ENCODE results near the gene PLCG1.
"Not testable (repeated sequence)": the region's sequence is repeated elsewhere in the genome, so short reads cannot be mapped to it uniquely, and the experiment has no call there.

PLCG1 gene

DNA sequence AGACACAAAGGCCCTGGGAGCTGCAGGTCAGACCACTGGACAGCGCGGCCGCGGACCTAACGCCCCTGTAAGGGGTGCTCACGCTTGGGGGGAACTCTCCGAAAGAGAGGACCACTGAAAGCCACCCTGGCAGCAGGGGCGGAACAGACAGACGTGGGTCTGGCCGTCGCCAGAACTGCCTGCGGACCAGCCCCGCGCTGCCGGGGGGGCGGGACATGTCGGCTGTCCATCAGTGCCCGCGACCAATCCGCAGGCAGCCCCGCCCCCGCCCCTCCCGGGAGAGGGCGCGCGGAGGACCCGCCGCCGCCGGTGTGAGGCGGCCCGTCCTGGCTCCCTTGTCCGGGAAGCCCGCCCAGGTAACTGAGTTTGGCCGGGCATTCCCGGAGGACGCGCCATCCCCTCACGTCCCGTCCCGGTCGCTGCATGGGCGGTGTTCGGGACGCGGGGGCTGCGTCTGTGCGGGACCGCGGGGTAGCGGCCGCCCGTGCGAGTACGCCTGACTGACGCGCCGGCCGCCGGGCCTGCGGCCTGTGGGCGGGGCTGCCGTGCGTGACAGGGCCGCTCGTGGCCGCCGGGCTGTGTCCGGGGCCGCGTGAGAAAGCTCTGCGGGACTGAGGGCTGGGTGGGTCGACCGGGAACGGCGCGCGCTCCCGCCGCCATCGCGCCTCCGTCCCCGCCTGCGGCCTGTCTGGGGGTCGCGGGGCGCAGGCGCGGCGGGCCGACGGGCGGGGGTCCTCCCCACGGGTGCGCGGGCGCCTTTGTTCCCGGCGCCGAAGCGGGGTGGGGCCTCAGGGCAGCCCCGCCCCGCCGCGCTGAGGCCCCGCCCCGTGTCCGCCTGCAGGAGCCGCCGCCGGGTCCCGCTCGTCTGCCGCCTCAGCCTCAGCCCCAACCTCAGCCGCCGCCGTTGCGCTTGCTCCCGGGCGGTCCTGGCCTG, at the start of gene PLCG1:
TSS of gene PLCG1 (plus strand) at position 864 of the 934 bp plus-strand sequence. CDS start 99 bp downstream, outside the sequence.
- DNase-seq: peak; percentile 88

DNA sequence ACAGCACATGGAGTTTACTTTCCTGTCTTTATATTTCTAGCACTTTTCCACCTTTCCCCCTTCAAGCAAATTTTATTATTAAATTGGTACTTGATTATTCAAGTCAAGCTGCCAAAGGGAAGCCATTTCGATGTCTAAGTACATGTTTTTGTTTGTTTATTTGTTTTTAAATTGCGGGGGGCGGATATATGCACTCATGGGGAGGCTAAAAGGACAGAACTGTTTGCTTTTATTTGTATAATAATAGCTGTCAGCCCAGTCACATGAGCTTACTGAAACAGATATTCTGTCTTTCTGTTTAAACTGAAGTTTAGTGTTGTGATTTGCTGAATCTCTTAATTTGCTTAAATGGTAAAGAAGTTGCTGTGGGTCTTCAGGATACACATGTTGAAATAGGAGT, 49.6 kb upstream of the PLCG1 start:
- no peak for DNase-seq

DNA sequence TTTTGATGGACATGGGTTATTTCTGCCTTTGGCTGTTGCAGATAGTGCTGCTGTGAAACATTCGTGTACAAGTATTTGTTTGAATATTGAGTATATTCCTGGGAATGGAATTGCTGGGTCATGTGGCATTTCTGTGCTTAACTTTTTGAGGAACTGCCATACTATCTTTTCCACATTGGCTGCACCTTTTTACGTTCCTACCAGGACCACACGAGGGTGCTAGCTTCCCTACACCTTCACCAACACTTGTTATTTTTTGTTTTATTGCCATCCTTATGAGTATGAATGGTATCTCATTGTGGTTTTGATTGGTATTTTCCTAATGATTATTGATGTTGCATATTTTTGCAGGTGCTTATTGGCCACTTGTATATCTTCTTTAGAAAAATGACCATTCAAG, 47.8 kb upstream of the PLCG1 start:
- no peak for DNase-seq

DNA sequence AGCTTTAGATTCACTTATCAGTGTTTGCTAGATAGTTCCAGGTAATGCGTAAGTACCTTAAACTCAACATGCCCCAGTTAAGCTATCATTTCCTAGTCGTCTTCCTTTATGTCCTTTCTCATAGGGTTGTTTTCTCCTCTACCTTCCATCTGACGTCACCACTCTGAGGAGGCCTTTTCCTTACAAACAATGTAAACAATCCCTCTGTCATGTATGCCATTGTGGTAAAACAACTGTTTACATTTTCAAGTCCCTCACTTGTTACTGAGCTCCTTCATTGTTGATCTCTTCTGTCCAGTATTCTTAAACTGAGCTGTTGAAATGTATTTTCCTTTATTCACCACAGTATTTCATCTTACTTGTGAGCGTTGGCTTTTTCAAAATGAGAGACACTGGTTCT, 45.4 kb upstream of the PLCG1 start:
- DNase-seq: no peak

DNA sequence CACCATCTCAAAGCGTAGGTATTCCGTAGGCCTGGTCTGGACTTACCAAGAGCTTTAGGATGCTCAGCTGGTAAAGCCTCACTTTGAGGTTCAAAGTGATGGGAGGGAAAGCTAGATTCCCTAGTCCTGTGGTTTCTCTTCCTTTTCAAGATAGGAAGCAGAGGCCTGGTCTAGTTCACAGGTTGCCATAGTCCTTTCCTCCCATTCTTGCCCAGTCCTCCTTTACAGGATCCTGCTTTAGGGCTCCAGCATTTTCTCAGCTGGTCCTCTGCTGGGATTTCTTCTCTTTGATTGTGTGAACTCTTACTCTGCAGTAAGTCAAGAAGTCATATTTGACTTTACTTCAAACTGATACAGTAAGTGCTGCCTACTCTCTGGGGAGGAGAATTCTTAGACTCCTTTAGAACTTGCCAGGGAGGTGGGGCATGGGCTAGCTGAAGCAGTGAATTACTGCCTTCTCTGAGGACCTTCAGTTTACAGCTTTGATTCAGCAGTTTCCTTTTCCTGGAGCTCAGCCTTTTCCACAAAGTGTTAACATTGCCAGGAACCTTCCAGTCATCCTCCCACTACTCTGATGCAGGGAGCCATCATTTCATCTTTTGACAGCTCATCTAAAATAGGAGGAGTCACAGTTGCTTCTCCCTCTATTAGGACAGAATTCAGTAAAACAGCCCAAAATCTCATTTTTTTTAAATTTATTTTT, 42.8 kb upstream of the PLCG1 start:
- no peak for DNase-seq

DNA sequence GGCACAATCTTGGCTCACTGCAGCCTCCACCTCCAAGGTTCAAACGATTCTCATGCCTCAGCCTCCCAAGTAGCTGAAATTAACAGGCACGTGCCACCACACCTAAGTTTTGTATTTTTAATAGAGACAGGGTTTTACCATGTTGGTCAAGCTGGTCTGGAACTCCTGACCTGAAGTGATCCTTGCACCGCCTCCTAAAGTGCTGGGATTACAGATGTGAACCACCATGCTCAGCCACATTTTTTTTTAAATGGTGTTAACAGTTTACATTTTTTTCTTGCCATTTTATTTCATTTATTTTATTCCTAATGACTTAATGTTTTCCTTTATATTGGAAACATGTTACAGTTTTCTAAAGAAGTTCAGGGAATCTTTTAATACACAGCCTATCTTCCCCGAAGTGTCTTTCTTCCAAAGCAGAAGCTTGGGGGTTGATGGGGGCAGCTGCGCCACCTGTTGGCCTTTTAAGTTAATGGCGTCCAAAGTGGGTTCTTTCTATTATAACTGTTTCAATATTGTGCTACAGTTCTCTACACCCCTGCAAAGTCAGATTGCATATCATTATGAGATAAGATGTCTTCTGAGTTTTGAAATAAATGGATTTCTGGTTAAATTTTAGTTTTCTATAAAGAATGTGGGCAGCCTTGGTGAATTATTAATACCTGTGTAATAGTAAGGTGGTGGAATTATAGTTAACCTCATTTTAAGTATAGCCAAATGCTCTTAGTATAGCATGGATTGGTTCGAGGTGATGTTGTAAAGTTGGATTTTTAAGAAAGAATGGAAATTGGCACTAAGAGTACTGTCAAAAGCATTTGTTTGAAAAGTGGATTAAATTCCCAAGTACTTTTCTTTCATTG, 42.0 kb upstream of the PLCG1 start:
- peak; percentile 57 for DNase-seq

DNA sequence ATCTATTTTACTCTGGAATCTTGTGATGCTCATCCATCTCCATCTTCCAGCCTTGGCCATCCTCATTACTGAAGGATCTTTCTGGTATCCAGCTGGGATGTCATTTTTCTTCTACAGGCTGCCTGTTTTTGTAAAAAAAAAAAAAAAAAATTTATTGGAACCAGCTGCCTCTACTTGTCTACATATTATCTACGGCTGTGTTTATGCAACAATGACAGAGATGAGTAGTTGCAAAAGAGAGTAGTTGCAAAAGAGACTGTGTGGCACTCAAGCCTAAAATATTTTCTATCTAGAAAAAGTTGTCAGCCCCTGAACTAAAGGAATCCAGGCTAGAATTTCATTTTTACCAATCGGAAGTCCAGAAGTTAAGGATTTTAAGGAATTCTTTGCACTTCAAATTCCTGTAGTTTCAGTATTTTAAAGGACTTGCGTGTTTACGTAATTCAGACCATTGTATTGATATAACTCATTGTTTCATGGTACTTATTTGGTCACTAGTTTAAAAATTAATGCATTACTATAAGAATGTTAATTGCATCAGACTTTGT, 38.6 kb upstream of the PLCG1 start:
- DNase-seq: no peak

DNA sequence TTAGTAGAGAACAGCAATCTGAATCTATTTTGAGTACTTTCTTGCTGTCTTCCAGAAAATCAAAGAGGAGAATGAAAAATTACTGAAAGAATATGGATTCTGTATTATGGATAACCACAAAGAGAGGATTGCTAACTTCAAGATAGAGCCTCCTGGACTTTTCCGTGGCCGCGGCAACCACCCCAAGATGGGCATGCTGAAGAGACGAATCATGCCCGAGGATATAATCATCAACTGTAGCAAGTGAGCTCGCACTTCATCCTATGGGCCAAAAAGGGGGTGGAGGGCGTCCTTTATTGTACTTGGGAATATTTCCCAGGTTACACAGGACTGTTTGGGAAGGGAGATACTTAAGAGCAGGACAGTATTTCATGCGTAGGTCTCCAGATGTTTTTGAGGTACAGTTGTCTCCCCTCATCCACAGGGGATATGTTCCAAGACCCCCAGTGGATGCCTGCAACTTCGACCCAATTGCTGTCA, 37.3 kb upstream of the PLCG1 start:
- no peak for DNase-seq

DNA sequence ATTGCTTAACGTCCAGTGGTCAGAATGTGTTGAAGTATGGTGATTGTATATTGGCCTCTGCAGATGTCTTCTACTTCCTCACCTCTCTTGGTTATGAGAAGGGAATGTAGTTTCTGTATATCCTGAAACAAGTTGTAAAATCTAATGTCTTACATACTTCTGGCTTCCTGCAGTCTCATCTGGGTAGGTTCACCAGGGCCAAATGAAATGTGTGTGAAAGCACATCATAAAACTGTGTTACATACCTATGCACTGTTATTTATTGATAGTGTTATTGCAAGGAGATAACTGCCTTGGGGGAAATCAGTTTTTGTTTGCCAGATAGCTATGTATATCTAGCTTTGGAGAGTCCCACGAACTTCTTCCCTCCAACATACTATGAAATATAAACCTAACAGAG, 35.7 kb upstream of the PLCG1 start:
- no peak for DNase-seq

DNA sequence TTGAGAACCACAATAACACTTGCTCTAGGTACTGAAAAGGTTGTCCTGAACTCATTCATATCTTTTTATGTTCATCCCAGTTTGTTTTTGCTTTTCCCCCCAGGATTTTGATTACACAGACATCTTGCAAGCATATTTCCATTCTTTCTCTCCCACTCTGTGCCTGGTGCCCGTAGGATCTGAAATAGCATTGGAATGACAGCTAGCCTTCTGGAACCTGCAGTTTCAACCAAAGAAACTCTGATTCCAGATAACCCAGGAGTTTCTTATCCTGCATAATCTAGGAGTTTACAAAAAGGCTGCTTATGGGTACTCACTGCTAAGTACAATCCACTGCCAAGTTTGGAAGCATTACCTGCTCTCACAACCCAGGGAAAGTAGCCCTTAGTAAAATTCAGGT, 28.8 kb upstream of the PLCG1 start:
- no peak for DNase-seq

DNA sequence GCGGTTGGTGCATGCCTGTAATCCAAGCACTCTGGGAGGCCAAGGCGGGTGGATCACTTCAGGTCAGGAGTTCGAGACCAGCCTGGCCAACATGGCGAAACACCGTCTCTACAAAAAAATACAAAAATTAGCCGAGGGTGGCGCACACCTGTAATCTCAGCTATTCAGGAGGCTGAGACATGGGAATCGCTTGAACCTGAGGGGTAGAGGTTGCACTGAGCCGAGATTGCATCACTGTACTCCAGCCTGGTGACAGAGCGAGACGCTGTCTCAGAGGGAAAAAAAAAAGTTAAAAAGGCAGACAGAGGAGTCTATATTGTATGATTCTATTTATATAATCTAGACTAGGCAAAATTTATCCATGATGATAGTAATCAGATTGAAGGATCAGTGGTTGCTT, 27.3 kb upstream of the PLCG1 start:
- no peak for DNase-seq

DNA sequence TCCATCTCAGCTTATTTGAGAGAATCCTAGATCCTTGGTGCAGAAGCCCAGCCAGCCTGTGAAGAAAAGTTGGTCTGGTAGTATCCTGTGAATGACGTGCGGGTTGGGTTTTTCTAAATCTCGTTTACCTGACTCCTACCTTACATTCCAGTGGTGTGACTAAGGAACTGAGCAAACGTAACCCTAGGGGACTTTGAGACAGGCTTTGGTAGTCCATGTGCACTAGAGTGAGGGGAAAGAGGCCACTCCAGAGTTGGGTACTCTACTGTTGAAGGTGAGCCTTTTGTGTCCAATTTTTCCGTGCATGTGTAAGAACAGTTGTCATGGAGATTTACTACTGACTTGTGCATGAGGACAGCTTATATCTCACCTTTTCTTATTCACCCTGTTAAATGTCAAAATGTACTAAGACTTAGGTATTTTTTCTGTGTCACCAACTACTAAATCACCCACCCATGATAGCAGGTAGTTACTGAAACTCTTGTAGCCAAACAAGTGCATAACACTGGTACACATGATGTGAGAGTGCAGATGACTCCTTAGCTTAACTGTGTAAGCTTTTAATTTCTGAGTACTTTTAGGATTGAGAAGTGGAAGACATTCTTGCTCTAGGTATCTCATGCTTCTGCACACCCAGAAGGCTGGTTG, 26.3 kb upstream of the PLCG1 start:
- no peak for DNase-seq

DNA sequence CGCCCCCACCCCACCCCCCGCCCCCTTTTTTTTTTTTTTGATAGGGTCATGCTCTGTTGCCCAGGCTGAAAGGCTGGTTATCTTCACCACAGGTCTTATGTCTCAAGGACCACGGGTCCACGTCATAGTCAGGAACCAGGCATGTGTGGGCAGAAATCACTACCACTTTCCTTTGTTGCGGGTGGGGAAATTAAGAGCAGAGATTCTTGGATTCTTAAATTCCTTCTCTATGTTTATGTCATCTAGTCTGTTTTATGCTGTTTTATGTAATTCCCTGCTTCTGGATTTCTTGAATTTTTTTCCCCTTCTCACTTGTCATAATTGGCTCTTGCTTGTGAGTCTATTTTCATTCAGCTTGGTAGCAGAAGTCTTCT, 25.8 kb upstream of the PLCG1 start:
- DNase-seq: no peak

DNA sequence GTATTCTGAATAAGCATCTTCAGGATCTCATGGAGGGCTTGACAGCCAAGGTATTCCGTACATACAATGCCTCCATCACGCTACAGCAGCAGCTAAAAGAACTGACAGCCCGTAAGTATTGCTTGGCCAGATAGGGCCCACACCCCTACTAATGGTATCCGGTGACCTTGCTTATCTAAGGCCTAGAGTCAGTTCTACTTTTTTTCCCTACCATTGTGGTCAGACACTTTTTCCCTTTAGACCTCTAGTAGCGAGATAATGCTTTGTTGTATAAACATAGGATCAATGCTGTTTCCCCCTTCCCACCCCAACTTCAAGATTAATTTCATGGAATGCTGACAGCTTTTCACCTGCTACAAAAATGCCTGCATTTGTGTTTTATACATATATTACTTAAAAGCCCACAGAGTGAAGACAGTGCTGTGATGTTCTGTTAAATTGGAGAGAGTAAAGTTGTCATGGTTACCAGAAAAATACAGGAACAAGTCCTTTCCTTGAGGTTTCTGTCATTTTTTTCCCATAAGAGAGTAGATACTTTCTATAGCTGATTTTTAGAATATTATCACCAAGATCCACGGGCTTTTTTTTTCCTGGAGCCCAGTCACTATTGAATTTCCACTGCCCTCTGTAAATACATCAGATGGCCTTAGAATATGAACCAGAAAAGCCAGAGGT, 20.9 kb upstream of the PLCG1 start:
- no peak for DNase-seq

DNA sequence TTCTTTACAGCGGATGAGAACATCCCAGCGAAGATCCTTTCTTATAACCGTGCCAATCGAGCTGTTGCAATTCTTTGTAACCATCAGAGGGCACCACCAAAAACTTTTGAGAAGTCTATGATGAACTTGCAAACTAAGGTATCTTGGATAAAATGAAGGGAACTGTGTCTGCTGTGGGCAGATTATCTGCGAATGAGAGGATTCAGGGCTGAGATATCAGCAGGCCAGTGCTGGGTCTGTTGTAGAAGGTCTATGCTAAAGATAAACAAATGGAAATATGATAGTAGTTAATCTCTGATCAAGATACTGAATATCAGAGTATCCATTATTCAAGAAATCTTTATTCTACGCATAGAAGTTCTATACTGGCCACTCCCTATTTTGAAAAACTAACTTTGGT, 19.2 kb upstream of the PLCG1 start:
- DNase-seq: not testable (repeated sequence)

DNA sequence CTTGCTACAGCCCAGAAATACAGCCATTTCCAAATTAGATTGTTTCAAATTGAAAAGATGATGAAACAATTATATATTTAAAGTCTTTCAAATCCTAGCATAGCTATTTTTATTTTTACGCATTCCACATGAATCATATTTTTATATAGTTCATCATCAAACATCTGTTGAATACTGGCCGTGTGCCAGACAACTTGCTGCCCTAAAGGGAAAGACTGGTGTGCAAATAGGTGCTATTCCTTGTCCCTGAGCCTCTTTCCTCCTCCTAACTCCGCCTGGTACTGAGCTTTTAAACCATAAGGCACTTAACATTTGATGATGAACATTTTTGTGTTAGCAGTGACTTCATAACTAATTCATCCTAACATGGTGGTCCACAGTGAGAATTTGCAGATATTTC, 18.7 kb upstream of the PLCG1 start:
- DNase-seq: no peak

DNA sequence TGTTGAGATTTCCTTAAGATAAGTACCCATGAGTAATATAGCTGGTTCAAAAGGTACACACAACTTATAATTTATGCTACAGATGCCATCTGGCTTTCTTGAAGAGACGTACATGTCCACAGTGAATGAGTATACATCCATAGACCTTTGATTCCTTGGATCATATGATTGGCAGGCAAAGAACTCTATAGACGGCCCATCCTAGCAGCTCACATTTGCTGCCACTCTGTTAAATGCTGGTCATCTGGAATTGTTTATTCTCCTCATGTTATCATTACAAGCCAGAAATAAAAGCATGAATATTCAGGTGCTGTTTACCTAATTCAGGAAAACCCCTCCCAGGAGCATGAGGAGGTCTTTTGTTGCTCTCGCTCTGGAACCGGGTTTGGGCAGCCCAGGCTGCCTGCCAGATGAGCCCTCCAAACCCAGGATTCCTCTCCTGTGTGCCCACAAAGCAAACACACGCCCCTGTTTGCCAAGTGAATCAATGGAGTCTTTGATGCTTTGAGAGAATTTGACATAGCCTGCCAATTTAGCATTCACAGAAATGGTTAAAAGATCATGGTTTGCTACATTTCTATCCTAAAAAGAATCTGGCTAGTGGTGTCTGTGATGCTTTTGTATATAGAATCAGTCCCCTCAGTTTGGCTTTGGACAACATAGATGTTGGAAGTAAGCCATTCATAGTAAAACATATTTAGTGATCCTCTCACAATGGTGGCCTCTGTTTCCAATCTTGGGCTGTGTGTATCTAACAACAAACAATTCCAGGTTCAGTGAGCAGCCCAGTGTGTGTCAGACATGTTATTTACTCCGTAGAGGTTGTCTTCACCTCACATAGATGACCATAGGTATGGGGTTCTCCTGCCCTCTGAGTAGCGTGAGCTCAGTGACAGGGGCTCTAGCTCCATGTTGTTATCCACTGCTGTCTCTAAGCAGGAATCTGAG, 17.5 kb upstream of the PLCG1 start:
- no peak for DNase-seq

DNA sequence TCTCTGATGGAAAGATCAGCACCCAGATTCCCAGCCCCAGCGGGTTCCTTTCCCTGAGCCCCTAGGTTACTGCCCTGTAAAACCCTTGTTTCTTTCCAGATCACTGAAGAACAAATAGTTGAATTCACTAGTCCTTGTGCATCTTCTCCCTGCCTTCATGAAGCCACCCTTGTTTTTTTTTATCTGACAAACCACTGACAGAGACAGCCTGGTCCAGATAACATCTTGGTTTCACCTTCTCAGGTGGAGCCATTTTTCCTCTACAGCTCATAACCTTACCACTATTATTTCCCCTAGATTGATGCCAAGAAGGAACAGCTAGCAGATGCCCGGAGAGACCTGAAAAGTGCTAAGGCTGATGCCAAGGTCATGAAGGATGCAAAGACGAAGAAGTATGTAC, 15.9 kb upstream of the PLCG1 start:
- no peak for DNase-seq

DNA sequence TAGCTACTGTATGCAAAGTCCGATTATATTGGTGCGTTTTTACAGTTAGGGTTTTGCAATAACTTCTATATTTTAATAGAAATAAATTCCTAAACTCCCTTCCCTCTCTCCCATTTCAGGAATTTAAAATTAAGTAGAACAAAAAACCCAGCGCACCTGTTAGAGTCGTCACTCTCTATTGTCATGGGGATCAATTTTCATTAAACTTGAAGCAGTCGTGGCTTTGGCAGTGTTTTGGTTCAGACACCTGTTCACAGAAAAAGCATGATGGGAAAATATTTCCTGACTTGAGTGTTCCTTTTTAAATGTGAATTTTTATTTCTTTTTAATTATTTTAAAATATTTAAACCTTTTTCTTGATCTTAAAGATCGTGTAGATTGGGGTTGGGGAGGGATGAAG, 13.7 kb upstream of the PLCG1 start:
- no peak for DNase-seq

DNA sequence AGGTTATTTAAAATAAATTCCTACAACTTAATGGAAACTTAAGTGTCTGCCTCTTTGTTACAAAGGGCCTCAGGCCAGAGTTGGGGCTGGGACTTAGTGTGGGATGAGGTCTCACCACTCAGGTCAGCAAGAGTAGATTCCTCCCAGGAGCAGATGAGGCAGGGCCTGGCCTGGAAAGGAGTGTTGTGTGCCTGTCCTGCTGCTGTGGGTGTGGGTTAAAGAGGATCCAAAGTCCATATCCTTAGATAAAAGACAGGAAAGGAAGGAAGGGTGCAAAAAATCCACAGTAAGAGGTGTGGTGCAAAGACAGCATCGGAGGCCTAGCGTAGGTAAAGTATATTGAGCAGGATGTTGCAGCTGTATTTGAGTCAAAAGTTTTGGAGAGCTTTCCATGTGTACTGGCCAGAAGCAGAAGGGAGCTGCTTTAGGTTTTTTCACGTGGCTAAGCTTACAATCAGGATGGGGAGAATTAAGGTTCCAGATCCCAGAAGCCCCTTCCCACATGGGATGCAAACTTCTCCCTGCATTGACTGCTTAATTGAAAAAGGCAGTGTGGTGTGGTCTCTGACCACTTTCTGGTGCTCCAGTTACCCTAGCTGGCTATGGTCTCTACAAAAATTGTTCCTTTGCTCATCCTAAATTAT, 12.8 kb upstream of the PLCG1 start:
- no peak for DNase-seq

Data from activated naive CD4-positive, alpha-beta T cell treated with Interleukin-2 at 50 U/mL for 16 hours (primary cell).